Subcutaneous adipose tissue (tissue), 4 donors: ENCODE data around the gene MRPS6. TPM values are rescaled to one million over a fixed set of nuclear protein-coding genes. Genes with fewer than 3 reads are reported as not detected.

Experiments used
- total RNA-seq, 4 donors: library from RNA; depleted of rRNA; stranded (reverse); fragments of >200 nt; gene quantifications; one replicate each; pipeline ENCODE4 v1.1.0, GENCODE V29; 2016
- TF ChIP-seq, protein P1 (sequence below): fragments of 450-650 bp; IDR thresholded peaks from one replicate; pipeline ENCODE4 v1.5.1; 2016; ENCODE audit warnings: low read depth, mild to moderate bottlenecking, control low read depth, antibody characterized with exemption, moderate library complexity

MRPS6 gene
- total RNA-seq, 4 donors from 2014 or later: 32.8 to 88.1 (median 68.5) TPM

DNA sequence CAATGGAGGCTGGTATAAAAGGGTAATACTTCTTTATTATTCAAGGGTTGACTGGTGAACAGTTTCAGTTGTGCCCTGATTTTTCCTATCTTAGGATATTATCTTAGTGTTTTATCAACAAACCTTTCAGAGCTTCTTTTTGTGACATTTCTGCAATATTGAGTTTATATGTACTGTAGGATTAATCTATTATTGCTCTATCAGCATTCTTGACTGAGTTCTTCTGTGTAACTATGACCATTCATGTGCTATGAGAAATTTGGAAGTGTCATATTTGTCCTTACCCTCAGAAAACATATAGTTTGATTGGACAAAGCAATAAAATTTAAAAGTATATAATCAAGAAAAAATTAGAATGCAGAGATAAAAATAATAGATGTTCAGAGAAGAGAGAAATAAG lies 25.5 kb upstream of the MRPS6 start:
- TF ChIP-seq, protein P1, sequence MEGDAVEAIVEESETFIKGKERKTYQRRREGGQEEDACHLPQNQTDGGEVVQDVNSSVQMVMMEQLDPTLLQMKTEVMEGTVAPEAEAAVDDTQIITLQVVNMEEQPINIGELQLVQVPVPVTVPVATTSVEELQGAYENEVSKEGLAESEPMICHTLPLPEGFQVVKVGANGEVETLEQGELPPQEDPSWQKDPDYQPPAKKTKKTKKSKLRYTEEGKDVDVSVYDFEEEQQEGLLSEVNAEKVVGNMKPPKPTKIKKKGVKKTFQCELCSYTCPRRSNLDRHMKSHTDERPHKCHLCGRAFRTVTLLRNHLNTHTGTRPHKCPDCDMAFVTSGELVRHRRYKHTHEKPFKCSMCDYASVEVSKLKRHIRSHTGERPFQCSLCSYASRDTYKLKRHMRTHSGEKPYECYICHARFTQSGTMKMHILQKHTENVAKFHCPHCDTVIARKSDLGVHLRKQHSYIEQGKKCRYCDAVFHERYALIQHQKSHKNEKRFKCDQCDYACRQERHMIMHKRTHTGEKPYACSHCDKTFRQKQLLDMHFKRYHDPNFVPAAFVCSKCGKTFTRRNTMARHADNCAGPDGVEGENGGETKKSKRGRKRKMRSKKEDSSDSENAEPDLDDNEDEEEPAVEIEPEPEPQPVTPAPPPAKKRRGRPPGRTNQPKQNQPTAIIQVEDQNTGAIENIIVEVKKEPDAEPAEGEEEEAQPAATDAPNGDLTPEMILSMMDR: no peak

DNA sequence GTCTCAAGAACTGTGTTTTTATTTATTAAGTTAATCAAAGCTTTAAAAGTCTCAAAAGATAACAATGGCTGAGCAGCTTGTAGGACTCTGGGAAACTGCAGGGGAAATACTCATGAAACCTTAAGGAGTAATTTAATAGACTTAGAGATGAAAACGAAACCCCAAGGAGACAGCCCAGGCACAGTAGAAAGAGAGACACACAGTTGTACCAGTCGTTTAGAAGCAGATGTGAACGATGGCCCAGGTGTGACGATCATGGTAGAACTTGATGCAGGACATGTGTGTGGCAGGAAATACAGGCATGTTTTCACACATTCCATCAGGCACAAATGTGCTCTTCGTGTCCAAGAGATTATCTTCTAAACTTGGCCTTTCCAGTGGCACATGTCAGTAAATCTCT lies 21.2 kb upstream of the MRPS6 start:
- TF ChIP-seq, protein P1: no peak

DNA sequence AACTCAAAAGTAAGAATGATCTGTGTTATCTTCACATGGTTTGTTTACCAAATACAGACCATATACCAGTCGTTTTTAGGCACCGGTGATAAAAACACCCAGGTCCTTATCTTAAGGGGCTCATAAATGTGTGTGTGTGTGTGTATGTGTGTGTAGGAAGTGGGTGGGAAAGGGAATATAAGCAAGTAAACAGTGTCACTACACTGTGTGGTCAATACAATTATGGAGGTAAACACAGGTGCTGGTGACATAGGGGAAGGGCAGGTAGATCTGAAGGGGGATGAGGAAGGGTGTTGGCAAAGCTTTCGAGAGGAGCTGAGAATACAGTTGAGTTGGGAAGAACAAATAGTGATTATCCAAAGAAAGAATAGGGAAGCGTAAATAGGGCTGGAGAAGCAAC lies 19.1 kb upstream of the MRPS6 start:
- TF ChIP-seq, protein P1: no peak

DNA sequence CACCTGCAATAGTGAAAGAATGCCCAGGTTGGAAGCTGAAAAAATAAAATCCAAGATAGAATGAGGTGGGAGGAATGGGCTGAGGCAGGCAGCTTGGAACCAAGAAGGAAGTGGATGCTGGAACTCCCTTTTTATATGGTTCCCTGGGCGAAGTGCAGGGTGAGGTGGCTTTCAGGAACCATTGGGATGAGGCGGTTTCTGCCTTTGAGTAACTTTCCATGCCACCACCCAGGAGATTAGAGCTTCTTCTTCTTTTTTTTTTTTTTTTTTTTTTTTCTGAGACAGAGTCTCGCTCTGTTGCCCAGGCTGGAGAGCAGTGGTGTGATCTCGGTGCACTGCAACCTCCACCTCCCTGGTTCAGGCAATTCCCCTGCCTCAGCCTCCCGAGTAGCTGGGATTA lies 17.8 kb upstream of the MRPS6 start:
- TF ChIP-seq, protein P1: no peak

DNA sequence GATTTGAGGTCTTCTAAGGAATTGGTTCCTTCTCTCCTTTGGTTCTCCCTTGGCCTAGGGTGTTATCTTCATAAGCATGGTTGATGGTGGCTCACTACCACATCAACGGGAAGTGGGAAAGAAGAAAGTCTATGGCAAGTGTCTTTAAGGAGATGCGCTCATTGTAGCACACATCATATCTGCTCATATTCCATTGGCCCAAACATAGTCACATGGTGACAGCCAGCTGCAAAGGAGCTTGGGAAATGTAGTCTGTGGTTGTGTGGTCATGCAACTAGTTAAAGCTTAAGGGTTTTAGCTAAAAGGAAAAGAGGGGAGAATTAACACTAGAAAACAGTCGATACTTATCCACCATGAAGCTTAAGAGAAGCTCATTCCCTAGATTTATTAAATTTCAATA lies 11.4 kb upstream of the MRPS6 start:
- TF ChIP-seq, protein P1: no peak

DNA sequence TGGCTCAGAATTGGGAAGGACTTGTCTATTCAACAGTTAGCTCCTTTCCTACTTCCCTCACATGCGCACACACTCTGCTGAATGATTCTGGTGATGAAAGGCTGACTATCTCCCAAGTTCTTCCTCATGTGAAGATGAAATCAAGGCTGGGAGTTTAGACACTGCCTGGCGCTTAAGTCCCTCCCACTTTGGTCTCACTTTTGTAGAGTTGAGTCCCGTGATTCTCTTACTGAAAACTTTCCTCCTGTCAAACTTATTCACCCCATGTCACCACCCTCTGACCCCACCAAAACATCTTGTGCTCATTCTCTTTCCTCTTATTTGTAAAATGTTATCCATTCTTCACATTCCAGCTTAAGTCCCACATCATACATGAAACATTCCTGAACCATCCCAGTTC lies 8.4 kb upstream of the MRPS6 start:
- TF ChIP-seq, protein P1: no peak

DNA sequence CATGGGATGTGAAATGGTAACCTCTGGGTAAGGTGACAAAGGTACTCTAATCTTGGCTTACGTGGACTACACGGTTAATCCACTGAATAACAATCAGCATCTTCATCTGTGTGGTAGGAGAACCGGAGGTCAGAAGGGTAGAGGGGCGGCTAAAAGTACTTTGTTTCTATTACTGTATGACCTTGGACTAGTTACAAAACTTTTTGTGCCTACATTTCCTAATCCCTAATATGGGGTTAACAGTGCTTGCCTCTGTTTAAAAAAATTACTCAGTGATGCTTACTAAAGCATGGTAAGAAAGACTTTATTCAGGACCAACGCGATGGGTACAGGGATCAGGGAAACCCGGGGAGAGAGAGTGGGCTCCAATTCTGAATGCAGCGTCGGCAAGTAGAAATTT lies 1.7 kb upstream of the MRPS6 start:
- TF ChIP-seq, protein P1: no peak
